Spinal cord (tissue), 10 donors: ENCODE data around the gene LIN7C. TPM values are rescaled to one million over a fixed set of nuclear protein-coding genes. Genes with fewer than 3 reads are reported as not detected.

ENCODE experiments used
- DNase-seq, 6 donors: peaks; one replicate each; pipeline versions ENCODE4 v3.0.0 to v3.0.0-alpha.2; 2013 to 2015; ENCODE audit warnings: low spot score in 6 of 6, low read depth in 4 of 6
- H3K27ac ChIP-seq: one replicate; pipeline ENCODE4 v1.5.1; 2013; ENCODE audit warnings: low read depth, low read length, control low read depth
- H3K27me3 ChIP-seq: one replicate; pipeline ENCODE4 v1.6.1; 2013; ENCODE audit warnings: low read length; ENCODE audit not compliant: control insufficient read depth, insufficient read depth
- H3K36me3 ChIP-seq: one replicate; pipeline ENCODE4 v1.6.1; 2013; ENCODE audit warnings: low read length; ENCODE audit not compliant: control insufficient read depth, insufficient read depth
- H3K4me1 ChIP-seq: one replicate; pipeline ENCODE4 v1.6.1; 2013; ENCODE audit warnings: low read length; ENCODE audit not compliant: control insufficient read depth, insufficient read depth
- H3K4me3 ChIP-seq: one replicate; pipeline ENCODE4 v1.5.1; 2013; ENCODE audit warnings: low read depth, low read length, control low read depth
- H3K9me3 ChIP-seq: one replicate; pipeline ENCODE4 v1.6.1; 2013; ENCODE audit warnings: low read length; ENCODE audit not compliant: control insufficient read depth, insufficient read depth
- WGBS: methylation state at CpG from one replicate; pipeline ENCODE4 v1.1.5; 2013; ENCODE audit warnings: missing lambda C conversion rate; ENCODE audit not compliant: insufficient coverage; 5-methylcytosine and 5-hydroxymethylcytosine counted together
- long read RNA-seq, 4 donors: transcript quantifications; one replicate each; lab custom pipeline, GENCODE V29; 2026
- polyA plus RNA-seq, 2 donors: library from polyadenylated mRNA; unstranded; fragments of 120-200 nt; gene quantifications; one replicate each; pipeline ENCODE4 v1.2.1, GENCODE V29; 2013; ENCODE audit not compliant: insufficient read length in 2 of 2
- total RNA-seq, 2 donors: library from RNA; depleted of rRNA in 1 of 2; stranded (reverse); fragments of 120-200 nt in 1 of 2; fragments of >200 nt in 1 of 2; gene quantifications; one replicate each; pipeline versions ENCODE4 v1.2.3 to v1.2.4, GENCODE V29; 2013 to 2014
- donor health status: healthy.

The LIN7C gene
- total RNA-seq (100 to 1,000 TPM in 1 of 2 donors, 10 to 100 TPM in 1; 34.3 to 167 TPM), polyA plus RNA-seq (10 to 100 TPM; 55.7 to 70.5 TPM)
- long read RNA-seq, donor 1, full-length matches to known transcripts, result 11 of 11 reads
- long read RNA-seq, donor 1, partial matches to known transcripts, result 0 of 11 reads
- long read RNA-seq, donor 1, other reads (novel, unspliced or antisense), result 0 of 11 reads
- long read RNA-seq, donor 2, full-length matches to known transcripts, result 5 of 5 reads
- long read RNA-seq, donor 2, partial matches to known transcripts, result 0 of 5 reads
- long read RNA-seq, donor 2, other reads (novel, unspliced or antisense), result 0 of 5 reads
- long read RNA-seq, donor 3, full-length matches to known transcripts, result 4 of 4 reads
- long read RNA-seq, donor 3, partial matches to known transcripts, result 0 of 4 reads
- long read RNA-seq, donor 3, other reads (novel, unspliced or antisense), result 0 of 4 reads
- long read RNA-seq, donor 4, full-length matches to known transcripts, result 2 of 2 reads
- long read RNA-seq, donor 4, partial matches to known transcripts, result 0 of 2 reads
- long read RNA-seq, donor 4, other reads (novel, unspliced or antisense), result 0 of 2 reads

GRCh38 chr11:27506200-27507182, at the start of gene LIN7C:
TSS of gene LIN7C (minus strand) at chr11:27506769. CDS start at chr11:27506752, 17 bp downstream.
- H3K27ac ChIP-seq, result peak within 1 kb of the TSS; percentile 93
- H3K27me3 ChIP-seq, result no peaks in the 10 kb centered on the region
- peak; percentile 90 to 99 (median 96) for DNase-seq
- peak within 1 kb of the TSS; percentile 95 for H3K4me3 ChIP-seq
- H3K4me1 ChIP-seq, result peaks cover 8% of the 10 kb centered on the region
- WGBS, result under 1% methylated on average over 51 of the region's 60 CpGs
- H3K36me3 ChIP-seq, result no peaks in the 10 kb centered on the region
- no peaks in the 10 kb centered on the region for H3K9me3 ChIP-seq

GRCh38 chr11:27555264-27555663, 48.7 kb upstream of the LIN7C start:
- no peak overlapping the region for H3K27ac ChIP-seq
- H3K27me3 ChIP-seq, result no peaks in the 10 kb centered on the region
- 100% methylated on average over 1 of the region's 1 CpG for WGBS
- DNase-seq, result no peak
- H3K36me3 ChIP-seq, result no peaks in the 10 kb centered on the region
- no peaks in the 10 kb centered on the region for H3K4me1 ChIP-seq
- no peak overlapping the region for H3K4me3 ChIP-seq
- no peaks in the 10 kb centered on the region for H3K9me3 ChIP-seq

GRCh38 chr11:27553186-27553585, 46.6 kb upstream of the LIN7C start:
- Histone ChIP-seq H3K27me3 (no peaks in the 10 kb centered on the region), H3K4me3 (no peak overlapping the region), H3K27ac (no peak overlapping the region), H3K9me3 (no peaks in the 10 kb centered on the region), H3K36me3 (no peaks in the 10 kb centered on the region), H3K4me1 (no peaks in the 10 kb centered on the region)
- 70% methylated on average over 3 of the region's 3 CpGs for WGBS
- DNase-seq, result peak in 1 of 6 donors; percentile 38

- no CpG with 5 or more reads among the region's 2 CpGs for WGBS
- no peak for DNase-seq
- no peaks in the 10 kb centered on the region for H3K36me3 ChIP-seq
- no peaks in the 10 kb centered on the region for H3K27me3 ChIP-seq
- H3K27ac ChIP-seq, result no peak overlapping the region
- no peaks in the 10 kb centered on the region for H3K9me3 ChIP-seq
- no peaks in the 10 kb centered on the region for H3K4me1 ChIP-seq
- no peak overlapping the region for H3K4me3 ChIP-seq
These were observed 45.8 kb upstream of the LIN7C start for GRCh38 chr11:27552341-27552740.

- H3K4me3 ChIP-seq, result no peak overlapping the region
- no peaks in the 10 kb centered on the region for H3K4me1 ChIP-seq
- no peaks in the 10 kb centered on the region for H3K9me3 ChIP-seq
- no peak for DNase-seq
- no peaks in the 10 kb centered on the region for H3K27me3 ChIP-seq
- no peaks in the 10 kb centered on the region for H3K36me3 ChIP-seq
- no peak overlapping the region for H3K27ac ChIP-seq
These were observed 44.6 kb upstream of the LIN7C start for GRCh38 chr11:27551127-27551526.

GRCh38 chr11:27545946-27546345, 39.4 kb upstream of the LIN7C start:
- no peaks in the 10 kb centered on the region for H3K36me3 ChIP-seq
- no peak overlapping the region for H3K27ac ChIP-seq
- DNase-seq, result peak in 1 of 6 donors; percentile 7
- H3K27me3 ChIP-seq, result no peaks in the 10 kb centered on the region
- H3K4me3 ChIP-seq, result no peak overlapping the region
- H3K4me1 ChIP-seq, result no peaks in the 10 kb centered on the region
- H3K9me3 ChIP-seq, result no peaks in the 10 kb centered on the region

- DNase-seq, result no peak
- Histone ChIP-seq H3K27me3 (no peaks in the 10 kb centered on the region), H3K36me3 (no peaks in the 10 kb centered on the region), H3K9me3 (no peaks in the 10 kb centered on the region), H3K4me3 (no peak overlapping the region), H3K4me1 (no peaks in the 10 kb centered on the region), H3K27ac (no peak overlapping the region)
- WGBS, result no CpG with 5 or more reads among the region's 3 CpGs
These were observed 38.5 kb upstream of the LIN7C start for GRCh38 chr11:27545035-27545434.

- H3K9me3 ChIP-seq, result no peaks in the 10 kb centered on the region
- no peak for DNase-seq
- no CpG with 5 or more reads among the region's 2 CpGs for WGBS
- H3K36me3 ChIP-seq, result no peaks in the 10 kb centered on the region
- no peaks in the 10 kb centered on the region for H3K27me3 ChIP-seq
- no peak overlapping the region for H3K4me3 ChIP-seq
- no peaks in the 10 kb centered on the region for H3K4me1 ChIP-seq
- H3K27ac ChIP-seq, result no peak overlapping the region
These were observed 35.2 kb upstream of the LIN7C start for GRCh38 chr11:27541790-27542189.

- DNase-seq, result no peak
- no peak overlapping the region for H3K4me3 ChIP-seq
These were observed 33.5 kb upstream of the LIN7C start for GRCh38 chr11:27540051-27540450.

More at GRCh38 chr11:27540051-27540450, 33.5 kb upstream of the LIN7C start:
- Histone ChIP-seq H3K4me1 (no peaks in the 10 kb centered on the region), H3K9me3 (no peaks in the 10 kb centered on the region), H3K27ac (no peak overlapping the region), H3K27me3 (no peaks in the 10 kb centered on the region), H3K36me3 (no peaks in the 10 kb centered on the region)
